ENCODE results near the gene PACS2.

The PACS2 gene

DNA sequence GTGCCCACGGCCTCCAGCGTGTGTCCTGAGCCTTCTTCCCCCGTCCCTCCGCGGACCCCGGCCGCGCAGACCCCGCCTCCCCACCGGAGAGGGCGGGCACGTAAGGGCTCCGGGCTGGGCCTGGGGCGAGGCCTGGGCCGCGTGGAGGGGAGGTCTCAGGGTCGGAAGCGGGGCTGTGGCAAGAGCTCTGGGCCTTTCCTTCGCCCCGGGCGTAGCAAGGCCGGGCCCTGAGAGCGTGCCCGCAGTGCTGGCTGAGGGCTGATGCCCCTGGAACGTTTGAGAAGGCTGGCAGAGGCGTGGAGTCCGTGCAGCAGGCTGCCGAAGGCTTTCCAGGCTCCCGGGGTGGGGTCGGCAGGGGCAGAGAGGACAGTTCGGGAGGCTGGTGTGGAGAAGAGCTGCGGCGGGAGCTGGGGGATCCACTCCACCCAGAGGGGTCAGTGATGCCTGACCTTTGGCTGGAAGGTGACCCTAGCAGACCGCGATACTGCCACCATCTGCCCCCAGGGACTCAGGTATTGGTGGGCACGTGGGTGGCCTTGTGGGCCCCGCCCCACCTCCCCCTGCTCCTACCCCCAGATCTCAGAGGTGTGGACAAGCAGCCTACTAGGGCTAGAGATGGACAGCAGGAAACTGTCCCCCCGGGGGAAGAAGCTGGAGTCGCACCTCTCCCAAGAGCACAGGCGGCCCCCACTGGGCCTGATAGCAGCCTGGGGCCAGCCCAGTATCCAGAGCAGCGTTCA is 84.3 kb downstream of the PACS2 start:
- no peak for DNase-seq (ENCODE audit: low read depth in 2 of 2)

DNA sequence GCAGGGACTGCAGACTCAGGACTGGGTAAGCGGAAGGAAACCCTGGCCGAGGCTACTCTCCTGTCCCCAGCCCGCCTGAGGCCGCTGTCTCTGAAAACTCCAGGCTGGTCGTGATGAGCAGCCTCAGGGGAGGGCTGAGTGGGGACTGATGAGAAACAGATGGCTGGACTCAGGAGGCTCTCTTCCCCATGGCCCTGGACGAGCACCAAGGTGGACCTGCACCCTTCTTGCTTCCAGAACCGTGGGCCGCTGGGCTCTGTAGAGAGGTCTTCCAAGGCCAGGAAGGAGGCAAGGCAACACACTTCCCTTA is 84.9 kb downstream of the PACS2 start:
- no peak for DNase-seq (ENCODE audit: low read depth in 2 of 2)

DNA sequence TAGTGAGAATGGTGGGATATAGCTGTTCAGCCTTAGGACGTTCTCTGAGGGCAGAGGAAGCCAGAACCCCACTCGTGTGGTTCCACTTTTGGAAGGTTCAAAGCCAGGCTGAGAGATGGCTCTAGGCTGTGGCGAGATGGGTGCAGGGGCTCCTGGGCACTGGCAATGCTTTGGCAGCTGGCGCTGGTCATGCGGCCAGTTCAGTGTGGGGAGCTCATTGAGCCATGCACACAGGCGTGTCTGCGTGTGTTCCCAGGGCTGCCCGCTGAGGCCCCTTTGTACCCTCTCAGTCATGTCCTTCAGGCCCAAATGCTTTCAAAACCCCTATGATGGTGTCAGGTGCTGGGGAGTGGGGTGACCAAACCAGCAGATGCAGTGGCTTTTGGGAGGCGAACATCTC is 85.5 kb downstream of the PACS2 start:
- no peak for DNase-seq (ENCODE audit: low read depth in 2 of 2)

DNA sequence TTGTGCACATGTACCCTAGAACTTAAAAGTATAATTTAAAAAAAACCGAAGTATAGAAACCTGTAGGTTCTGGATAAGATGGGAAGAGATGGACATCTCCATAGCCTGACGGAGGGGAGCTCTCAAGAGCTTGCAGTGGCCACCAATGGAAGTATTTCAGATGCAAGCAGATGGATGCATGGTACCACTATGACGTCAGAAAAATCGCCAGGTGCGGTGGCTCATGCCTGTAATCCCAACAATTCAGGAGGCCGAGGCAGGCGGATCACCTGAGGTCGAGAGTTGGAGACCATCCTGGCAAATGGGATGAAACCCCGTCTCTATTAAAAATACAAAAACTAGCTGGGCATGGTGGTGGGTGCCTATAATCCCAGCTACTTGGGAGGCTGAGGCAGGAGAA is 87.2 kb downstream of the PACS2 start:
- DNase-seq (ENCODE audit: low read depth in 2 of 2), result no peak

DNA sequence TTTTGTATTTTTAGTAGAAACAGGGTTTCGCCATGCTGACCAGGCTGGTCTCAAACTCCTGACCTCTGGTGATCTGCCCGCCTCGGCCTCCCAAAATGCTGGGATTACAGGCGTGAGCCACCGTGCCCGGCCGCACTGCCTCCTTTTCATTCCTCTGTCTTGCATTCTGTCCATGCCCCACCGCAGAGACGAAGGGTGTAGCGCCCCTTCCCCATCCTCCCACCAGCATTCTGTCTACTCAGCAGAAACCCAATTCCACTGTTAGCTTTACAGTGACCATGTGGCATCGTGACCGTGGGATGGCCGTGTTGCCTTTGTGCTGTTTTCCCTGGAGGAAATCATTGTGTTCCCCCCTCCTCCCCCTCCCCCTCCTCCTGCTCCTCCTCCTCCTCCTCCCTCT is 94.0 kb downstream of the PACS2 start:
- no peak for DNase-seq (ENCODE audit: low read depth in 2 of 2)

DNA sequence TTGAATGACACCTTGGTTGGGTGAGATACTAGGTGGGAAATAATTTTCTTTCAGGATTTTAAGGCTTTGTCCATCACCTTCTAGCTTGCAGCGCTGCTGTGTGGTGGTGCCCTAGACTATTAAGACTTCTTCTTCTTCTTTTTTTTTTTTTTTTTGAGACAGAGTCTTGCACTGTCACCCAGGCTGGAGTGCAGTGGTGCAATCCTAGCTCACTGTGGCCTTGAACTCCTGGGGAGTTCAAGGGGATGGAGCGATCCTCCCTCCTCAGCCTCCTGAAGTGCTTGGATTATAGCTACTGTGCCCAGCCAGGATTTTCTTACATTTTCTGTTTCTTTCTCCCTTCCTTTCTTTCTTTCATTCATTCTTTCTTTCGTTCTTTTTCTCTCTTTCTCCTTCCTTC is 94.8 kb downstream of the PACS2 start:
- no peak for DNase-seq (ENCODE audit: low read depth in 2 of 2)

DNA sequence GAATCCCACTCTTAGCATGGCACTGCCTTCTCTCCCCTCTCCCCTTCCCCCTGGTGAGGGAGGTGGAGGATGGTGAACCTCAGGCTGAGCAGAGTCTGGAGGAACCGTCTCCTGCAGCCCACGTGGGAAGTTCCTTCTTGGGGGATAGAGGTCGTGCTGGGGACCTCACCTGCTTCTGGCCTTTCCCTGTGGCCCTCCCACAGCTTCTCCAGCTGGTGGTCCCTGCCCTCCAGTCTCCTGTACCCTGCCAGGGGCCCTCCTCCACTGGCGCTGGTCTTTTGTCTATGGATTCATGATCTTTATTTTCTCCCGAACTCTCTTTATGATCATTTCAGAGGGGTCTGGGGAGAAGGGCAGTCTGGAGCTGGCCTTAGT is 96.1 kb downstream of the PACS2 start:
- no peak for DNase-seq (ENCODE audit: low read depth in 2 of 2)

DNA sequence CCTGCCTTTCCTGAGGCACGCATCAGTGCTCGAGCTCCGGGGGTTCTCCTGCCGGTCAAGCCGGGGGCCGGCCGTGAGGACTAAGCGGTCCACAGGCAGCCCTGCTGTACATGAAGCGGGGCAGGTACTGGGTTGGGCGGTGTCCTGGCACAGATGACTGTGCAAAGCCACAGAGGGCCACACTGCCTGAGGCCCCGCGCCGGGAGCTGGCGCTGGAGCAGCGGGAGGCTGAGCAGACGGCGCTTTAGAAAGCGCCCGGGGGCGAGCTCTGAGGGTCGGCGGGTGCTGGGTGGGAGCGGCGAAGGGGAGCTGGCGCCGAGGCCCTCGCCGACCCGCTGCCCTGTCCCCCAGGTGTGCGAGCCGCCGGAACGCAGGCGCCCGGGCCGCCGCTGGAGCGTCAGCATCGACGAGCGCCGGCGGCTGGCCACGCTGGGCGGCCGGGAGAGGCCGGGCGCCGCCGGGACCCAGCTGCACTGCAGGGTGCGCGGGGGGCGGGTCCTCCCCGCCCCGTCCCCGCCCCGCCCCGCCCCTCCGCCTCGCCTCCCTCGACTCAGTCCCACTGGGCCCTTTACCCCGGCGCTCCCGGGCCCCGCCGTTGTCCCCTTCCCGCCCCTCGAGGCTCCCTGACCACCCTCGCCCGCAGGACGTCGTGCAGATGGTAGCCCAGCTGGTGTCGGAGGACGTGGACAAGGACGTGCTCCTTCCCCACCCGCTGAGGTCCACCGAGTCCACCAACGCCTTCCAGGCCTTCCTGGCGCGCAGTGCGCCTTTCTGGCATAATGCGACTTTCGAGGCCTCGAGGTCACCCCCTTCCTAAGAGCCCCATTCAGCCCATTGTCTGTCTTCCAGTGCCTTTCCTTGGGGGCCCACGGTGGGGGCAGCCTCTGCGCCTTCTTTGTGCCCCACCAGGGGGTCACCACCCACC is 96.7 kb downstream of the PACS2 start:
- no peak for DNase-seq (ENCODE audit: low read depth in 2 of 2)

DNA sequence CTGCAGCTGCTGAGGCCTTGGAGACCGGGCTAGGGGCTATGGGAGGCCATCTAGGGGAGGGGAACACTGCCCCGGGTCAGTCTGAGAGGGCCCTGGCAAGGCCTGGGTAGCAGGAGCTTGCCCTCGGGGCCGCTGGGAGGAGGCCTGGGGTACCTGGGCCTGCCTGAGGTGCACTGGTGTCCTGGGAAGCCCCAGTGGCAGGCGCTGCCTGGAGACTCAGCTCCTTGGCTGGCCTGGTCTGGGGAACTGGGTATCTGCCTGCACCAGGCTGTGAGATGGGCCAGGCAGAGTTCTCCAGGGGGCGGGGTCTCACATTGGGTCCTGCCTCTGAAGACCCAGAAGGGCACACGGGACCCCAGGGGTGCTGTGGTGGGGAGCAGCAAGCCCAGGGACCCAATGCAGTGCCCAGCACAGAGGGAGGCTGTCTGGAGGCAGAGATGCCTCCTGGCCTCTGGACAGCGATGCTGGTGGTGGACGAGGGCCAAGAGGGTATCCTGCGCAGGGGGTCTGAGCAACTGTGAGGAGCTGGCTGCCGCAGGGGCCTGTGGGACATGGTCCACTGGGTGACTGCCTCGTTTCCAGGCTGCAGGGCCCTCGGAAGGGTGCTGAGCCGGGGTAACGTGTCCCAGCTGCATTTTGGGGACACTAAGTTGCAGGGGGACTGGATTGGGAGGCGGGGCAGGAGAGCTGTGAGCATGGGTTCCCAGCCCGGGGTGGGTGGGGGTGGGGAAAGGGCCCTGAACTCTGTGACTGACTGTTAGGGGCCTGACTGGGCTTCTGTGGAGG is 97.6 kb downstream of the PACS2 start:
- no peak for DNase-seq (ENCODE audit: low read depth in 2 of 2)

DNA sequence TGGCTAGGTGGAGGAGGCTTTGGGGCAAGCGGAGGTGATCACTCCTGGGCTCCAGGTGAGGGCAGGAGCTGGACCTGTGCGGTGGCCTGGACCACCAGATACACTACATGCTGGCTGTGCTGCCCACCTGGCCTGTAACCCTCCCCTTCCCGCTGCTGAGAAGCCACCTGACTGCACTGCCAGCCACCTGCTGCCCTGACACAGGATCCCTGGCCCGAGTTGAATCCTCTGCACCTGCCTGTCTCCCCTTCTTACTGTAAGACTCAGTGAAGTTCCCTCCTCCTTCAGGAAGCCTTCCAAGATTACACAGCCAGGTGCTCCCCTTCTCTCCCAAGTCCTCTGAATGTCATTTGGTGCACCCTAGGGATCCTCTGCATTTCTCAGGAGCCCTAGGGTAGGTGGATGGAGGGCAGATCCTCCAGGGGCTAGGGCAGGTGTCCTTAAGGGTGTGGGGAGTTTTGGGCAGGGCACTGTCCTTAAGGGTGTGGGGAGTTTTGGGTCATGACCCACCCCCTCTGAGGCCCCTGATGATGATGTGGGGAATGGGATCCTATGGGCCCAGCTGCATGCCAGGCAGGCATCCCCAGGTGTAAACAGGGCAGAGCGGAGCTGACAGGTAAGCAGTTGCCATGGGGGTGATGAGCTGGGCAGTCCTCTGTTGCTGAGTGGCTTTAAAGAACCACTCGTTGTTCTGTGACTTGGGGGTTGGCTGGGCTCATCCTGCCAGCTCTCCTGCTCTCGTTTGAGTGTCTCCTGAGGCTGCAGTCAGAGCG is 98.4 kb downstream of the PACS2 start:
- DNase-seq (ENCODE audit: low read depth in 2 of 2), result no peak

DNA sequence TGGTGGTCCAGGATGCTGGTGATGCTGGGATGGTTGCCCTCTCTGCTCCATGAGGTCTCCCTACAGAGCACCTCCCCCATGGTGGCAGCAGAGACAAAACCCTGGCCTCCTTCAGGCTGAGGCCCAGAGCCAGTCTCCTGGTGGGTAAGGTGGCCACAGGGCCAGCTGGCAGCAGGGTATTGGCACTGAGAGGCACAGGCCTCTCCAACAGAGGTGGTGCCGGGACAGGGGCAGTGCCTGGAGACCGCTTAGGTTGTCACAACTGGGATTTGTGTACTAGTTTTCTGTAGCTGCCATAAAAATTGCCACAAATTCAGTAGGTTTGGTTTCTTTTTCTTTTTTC is 99.0 kb downstream of the PACS2 start:
- no peak for DNase-seq (ENCODE audit: low read depth in 2 of 2)

DNA sequence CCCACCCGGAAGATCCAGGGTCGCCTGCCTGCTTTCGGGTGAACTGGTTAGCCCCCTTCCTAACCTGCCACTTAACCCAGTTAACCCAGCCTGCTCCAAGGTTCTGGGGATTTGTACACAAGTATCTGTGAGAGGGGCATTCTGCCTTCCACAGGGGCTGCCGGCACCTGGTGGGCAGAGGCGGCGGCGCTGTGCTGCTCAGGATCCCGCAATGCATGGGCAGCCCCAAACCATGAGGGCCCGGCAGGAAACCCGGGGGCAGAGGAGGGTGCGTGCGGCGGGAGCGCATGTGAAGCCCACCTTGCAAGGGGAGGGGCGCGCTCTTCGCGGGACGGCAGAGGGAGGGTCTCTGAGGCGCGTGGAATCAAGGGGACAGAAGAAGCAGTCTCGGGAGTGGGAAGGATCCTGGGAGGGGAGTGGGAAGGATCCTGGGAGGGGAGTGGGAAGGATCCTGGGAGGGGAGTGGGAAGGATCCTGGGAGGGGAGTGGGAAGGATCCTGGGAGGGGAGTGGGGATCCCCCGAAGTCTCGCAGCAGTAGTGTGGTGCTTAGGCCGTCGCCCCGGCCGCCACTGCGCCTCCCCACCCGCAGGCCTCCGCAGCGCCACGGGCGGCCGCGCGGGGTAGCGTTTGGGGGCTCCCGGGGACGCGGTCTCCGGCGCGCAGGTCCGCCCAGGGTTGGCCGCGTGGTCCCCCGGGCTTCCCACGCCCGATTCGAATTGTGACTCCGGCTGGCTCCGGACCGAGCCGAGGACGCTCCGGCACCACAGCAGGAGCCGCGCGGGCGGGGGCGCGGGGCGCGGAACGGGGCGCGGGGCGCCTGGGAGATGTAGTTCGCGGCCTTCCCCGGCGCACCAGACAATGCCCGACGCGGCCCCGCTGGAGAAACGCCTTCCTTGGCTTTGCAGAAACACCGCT is 100.2 kb downstream of the PACS2 start:
- DNase-seq (ENCODE audit: low read depth in 2 of 2), result peak; percentile 26 to 27

DNA sequence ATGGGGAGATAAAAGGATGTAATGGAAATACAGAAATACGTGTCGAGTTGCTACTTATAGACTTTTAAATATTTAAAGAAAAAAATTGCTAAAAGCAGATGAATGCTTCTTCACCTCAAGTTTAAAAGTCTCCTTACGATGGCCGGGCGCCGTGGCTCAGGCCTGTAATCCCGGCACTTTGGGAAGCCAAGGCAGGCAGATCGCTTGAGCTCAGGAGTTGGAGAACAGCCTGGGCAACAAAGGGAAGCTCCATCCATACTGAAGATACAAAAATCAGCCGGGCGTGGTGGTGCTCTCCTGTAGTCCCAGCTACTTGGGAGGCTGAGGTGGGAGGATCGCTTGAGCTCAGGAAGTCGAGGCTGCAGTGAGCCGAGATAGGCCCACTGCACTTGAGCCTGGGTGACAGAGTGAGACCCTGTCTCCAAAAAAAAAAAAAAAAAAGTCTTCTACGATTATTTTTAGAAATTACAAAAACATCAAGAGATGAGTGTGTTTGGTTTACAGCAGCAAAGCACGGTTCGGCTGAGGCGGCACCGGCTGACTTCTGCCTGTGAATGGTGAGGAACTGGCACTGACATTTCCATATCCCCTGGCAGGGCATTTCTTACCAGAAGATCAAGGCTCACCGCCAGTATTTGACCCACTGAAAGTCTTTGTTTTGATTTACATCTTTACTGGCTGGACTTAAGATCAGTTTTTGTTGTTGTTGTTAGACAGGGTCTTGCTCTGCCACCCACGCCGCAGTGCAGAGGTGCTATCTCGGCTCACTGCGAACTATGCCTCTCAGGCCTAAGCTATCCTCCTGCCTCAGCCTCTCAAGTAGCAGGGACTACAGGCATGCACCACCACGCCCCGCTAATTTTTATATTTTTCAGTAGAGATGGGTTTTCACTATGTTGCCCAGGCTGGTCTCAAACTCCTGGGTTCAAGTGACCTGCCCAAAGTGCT is 101.2 kb downstream of the PACS2 start:
- no peak for DNase-seq (ENCODE audit: low read depth in 2 of 2)

DNA sequence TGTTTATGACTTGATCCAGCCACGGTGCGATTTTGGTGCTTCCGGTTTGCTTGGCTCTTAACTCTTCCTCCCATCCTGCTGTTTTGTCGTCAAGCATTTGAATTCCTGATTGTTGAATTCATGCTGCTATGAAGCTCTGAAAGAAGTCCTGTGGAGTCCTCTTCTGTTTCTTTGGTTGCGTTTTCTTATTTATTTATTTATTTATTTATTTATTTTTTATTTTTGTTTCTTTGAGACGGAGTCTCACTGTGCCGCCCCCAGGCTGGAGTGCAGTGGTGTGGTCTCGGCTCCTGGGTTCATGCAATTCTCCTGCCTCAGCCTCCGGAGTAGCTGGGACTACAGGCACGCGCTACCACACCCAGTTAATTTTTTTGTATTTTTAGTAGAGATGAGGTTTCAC is 102.1 kb downstream of the PACS2 start:
- DNase-seq (ENCODE audit: low read depth in 2 of 2), result no peak

DNA sequence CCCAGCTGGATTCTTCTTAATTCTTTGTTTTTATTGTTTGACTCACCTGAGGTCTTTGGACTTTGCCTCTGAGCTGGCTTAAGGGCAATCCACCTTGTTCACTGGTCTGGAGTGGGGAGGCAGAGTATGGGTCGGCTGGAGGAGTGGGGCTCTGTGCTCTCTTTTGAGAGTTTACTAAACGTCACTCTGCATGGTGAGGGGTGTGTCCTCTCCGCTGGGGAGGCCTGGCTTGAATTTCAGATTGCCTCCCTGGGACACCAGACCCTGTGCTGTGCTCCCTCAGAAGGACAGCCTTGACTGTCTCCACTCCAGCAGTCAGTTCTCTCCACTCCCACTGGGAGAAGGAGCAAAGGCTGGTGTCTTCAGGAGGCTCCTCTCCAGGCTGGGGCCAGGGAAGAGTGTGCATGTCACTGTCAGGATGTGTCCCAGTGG is 103.2 kb downstream of the PACS2 start:
- no peak for DNase-seq (ENCODE audit: low read depth in 2 of 2)

DNA sequence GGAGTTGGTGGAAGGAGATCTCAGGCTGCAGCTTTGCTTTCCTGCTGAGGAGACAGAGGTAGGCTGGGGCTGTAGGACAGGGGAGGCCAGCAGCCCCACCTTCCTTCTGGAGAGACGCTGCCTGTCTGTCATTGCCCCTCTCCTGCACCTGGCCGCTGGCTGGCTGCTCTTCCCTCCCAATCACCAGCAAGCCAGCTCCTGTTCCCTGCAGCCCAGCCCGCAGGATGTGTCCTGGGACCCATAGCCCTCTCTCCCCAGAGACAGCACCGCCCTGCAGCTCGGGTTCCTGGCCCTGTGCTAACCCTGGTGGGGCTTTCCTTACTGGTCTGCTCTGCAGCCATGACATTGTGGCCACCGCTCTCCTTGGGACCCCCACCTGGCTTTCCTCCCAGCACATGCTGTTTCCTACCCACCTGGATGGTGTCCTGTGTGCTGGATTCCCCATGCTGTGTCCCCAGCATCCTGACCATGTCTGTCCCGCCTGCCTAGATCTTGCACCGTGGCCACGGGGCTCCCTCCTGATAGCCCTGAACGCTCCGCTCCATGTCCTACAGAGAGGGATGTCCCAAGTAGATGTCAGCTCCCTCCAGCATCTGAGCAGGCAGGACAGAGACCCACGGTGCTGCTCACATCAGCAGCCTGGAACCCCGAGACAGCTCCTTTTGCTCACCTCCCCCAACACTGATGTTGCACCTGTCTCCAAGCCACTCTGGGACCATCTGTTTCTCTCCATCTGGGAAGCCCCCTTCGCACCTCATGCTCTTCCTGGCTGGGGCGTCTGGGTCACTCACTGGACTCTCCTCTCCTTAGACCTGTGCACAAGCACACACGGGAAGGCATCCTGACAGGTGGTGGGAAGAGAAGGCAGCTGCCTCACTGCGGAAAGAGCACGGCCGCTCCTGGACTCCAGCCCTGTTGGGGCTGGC is 104.0 kb downstream of the PACS2 start:
- no peak for DNase-seq (ENCODE audit: low read depth in 2 of 2)

DNA sequence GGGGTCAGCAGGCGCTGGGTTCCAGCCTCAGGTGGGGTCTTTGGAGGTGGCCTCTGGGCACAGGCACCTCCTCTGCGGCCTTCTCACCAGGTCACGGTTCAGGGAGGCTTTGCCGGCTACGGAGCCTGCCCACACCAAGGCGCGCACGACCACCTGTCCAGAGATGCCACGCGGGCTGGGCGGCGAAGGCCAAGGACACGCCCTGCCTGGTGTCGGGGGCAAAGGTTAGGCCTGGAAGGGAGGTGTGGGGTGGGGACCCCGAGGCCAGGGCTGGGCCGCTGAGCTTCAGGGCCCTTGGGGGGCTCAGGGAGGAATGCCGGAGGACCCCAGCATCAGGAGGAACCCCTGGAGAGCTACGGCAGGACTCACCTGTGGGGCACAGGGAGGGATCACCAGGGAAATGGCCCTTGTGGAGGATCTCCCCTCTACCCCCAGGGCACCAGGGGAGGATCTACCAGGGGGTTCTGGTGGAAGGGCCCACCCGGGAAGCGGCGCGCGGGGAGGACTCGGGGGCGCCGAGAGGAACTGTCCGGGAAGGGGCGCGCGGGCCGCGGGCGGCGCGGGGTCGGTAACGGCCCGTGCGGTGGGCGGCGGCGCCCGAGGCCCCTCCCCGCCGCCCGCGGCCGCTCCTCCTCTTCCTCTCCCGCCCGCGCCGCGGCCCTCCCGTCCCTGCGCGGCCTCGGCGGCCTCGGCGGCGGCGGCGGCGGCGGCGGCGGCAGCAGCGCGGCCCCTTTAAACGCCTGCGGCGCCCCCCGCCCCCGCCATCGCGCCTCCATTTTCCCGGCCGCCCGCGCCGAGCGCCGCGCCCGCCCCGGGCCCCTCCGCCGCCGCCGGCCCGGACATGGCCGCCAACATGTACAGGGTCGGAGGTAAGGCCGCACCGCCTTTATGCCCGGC is 104.9 kb downstream of the PACS2 start, which contains the start of gene MTA1:
Gene MTA1, plus strand, starts transcription at position 633 of the 897 bp plus-strand sequence. Its CDS starts 209 bp downstream, at position 842.
- no peak for DNase-seq (ENCODE audit: low read depth in 2 of 2)

All from stimulated activated CD8-positive, alpha-beta memory T cell treated with anti-CD3 and anti-CD28 coated beads, Interleukin-7, amount 100 ng/mL, for 1 hour (primary cell).